Ovary (tissue), 3 donors: Measurements from ENCODE around the gene RUNX1.

Experiments used
- EP300 ChIP-seq: sonication (generic); formaldehyde crosslinking; IDR thresholded peaks from one replicate; pipeline ENCODE4 v1.6.1; 2017; ENCODE audit warnings: antibody characterized with exemption
- POLR2A ChIP-seq: fragments of 450-650 bp; IDR thresholded peaks from one replicate; pipeline ENCODE4 v1.6.1; 2017; ENCODE audit warnings: antibody characterized with exemption, mild to moderate bottlenecking, moderate library complexity
- TF ChIP-seq, protein P1 (sequence below), 3 donors: fragments of 450-650 bp in 2 of 3; fragments of 200-600 bp in 1 of 3; IDR thresholded peaks; one replicate each; pipeline versions ENCODE4 v1.5.1 to v1.8.0; 2016 to 2022; ENCODE audit warnings: antibody characterized with exemption in 3 of 3, mild to moderate bottlenecking in 1 of 3
- donor health status: DM: no; HTN: no; CAD: no.

DNA sequence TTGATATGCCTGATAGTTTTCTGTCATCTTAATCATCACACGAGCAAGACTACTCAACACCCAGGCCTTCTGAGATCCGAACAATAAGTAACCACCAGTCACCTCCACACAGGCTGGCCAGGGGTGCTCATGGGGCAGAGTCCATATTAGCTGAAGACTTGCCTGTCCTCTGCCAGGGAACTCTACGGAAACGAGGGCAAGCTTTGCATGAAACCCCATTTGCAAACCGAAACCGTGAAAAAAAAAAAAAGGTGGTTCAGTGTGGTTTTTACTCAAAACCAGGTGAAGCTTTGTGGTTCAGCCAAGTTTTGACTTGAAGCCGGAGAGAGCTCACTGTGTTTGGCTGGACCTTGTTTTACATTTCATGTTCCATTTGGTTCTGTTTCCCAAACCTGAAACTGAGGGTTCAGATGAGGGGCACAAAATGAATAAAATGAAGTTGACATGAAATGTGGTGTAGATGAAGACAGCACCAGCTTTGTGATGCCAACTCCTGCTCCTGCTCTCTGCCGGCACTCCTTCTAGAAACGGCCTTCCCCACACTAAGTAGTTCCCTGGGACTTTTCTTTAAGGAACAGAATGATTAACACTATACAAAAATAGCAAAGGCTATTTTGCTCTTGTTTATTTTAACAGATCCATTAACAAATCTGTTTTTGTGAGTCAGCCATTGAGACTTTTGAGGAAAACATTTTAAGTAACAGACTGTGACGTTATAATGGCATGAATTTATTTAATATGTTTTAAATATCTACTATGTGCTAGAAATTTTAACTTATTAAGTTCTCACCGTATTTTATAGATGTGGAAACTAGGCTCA, 74.7 kb downstream of the RUNX1 start:
- TF ChIP-seq, protein P1, sequence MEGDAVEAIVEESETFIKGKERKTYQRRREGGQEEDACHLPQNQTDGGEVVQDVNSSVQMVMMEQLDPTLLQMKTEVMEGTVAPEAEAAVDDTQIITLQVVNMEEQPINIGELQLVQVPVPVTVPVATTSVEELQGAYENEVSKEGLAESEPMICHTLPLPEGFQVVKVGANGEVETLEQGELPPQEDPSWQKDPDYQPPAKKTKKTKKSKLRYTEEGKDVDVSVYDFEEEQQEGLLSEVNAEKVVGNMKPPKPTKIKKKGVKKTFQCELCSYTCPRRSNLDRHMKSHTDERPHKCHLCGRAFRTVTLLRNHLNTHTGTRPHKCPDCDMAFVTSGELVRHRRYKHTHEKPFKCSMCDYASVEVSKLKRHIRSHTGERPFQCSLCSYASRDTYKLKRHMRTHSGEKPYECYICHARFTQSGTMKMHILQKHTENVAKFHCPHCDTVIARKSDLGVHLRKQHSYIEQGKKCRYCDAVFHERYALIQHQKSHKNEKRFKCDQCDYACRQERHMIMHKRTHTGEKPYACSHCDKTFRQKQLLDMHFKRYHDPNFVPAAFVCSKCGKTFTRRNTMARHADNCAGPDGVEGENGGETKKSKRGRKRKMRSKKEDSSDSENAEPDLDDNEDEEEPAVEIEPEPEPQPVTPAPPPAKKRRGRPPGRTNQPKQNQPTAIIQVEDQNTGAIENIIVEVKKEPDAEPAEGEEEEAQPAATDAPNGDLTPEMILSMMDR (IDR thresholded peaks at IDR 0.05): no peak
- no peak for TF ChIP-seq POLR2A
- TF ChIP-seq EP300: no peak
